Embryonic facial prominence (tissue), 1 donor: ENCODE data around the gene STAC2.
"Not testable (repeated sequence)": the region's sequence is repeated elsewhere in the genome, so short reads cannot be mapped to it uniquely, and the experiment has no call there.

Experiments
- DNase-seq: peaks from one replicate; pipeline ENCODE4 v3.0.0-alpha.2; 2016; ENCODE audit errors: extremely low spot score

STAC2 gene

DNA sequence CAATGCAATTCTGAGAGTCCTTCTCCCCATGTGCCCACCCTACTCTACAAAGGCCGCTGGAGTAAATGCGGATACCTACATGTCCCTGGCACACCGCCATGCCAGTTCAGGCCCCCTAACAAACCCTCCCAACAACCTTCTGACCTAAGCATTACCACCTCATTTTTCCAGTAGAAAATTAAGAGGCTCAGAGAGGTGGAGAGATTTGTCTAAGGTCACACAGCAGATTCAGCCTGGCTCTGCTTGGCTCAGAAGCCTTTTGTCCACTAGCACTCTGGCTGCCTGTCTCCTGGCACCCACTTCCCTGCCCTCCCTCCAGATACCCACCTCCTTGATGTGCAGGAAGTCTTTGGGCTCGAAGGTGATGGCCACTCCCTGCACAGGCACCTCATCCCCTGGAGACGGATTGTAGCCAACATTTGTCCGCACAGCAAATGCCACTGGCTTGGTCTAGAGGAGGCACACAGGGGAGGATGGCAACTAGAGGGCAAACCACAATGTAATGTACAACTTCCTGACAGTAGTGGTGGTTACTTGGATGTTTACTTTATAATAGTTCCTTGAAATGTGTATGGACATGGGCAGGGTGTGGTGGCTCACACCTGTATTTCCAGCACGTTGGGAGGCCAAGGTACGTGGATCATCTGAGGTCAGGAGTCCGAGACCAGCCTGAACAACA, 38.5 kb downstream of the STAC2 start:
- DNase-seq: no peak

DNA sequence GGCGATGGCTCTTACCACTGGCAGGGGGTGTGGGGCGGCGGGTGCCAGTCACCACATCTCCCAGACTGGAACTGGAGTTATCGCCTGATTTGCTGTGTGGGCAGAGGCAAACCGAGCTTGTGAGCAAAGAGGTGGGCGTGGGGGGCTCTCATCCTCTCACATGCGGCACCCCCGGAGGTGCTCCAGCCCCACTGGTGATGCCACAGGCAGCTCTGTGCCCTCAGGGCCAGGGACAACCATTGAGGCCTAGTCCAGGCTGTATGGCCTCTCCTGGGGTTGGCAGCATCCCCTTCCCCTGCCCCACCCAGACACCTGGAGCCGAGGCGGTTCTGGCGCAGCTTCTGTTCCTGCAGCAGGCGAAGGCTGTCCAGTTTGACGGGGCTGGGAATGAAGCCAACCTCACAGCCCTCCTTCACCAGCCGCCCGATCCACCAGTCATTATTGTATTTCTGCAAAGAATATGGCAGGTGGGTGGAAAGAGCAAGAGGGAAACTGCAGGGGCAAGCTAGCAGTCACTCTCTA, 39.2 kb downstream of the STAC2 start:
- DNase-seq: no peak

DNA sequence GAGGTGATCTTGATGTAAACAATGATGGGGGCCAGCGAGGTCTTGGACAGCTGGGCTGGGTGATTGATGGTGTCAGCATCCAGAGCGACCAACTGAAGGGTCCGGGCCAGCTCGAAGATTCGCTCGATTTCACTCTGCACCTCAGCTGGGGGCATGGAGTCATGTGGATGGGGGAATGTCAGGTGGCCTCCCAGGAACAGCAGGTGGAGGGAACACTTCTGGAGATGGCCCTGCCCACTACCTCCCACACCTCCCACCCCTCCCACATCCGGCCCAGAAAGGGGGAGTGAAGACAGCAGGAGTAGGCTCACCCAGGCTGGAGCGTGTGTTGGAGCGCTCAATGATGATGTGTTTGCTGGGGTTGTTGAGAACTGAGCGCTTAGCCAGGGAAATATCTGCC, 42.0 kb downstream of the STAC2 start:
- DNase-seq: no peak

DNA sequence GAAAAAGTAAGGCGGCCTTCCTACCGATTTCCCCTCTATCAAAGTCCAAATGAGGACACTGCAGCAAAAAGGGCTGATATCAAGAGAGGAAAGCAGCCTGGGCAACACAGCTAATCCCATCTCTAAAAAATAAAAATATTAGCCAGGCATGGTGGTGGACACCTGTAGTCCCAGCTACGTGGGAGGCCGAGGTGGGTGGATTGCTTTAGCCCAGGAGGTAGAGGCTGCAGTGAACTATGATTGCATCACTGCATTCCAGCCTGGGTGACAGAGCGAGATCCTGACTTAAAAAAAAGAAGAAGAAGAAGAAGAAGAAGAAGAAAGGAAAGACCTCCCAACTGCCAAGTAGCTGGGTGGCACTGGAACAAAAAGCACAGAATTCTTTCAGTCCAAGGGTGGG, 42.7 kb downstream of the STAC2 start:
- DNase-seq: no peak

DNA sequence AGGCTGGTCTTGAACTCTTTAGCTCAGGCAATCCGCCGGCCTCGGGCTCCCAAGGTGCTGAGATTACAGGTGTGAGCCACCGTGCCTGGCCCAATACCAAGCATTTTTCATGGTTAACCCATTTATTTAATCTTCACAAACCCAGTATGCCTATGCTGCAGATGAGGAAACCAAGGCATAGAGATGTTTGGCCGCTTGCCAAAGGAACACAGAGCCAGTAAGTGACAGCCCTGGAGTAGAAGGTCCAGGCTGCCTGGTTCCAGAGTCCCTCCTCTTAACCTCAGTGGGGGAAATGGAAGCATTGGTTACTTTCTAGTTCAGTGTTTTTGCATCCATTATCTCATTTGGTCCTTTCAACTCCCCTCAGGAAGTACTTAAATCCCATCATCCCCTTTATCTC, 44.4 kb downstream of the STAC2 start:
- no peak for DNase-seq

DNA sequence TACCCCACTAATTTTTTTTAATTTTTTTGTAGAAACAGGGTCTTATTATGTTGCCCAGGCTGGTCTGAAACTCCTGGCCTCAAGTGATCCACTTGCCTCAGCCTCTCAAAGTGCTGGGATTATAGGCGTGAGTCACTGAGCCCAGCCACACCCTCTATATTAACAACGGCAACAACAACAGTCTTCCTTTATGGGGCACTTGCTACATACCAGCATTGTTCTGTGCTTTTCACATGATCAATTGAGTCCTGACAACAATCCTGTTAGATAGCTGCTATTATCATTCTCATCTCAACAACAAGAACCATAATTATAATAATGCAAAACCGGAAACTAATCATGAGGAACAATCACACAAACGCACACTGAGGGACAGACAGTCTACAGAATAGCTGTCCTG, 47.2 kb downstream of the STAC2 start:
- no peak for DNase-seq

DNA sequence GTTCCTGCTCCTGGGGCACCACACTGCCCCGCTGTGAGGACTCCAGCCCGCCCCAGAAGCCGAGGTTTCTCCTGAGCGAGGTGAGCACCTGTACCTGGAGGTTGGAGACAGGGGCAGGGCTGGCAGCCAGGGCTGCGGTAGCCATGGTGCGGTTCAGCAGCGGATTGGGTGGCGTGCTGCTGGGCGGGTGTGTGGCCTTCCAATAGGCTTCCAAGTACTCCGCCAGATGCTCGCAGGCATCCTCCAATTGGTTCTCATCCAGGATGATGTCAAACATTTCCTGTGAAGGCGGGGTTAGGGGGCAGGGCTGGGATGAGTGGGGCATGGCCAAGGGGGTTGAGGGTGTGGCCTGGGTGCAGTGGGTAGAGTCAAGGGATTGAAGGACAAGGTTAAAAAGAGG, 48.5 kb downstream of the STAC2 start:
- no peak for DNase-seq

DNA sequence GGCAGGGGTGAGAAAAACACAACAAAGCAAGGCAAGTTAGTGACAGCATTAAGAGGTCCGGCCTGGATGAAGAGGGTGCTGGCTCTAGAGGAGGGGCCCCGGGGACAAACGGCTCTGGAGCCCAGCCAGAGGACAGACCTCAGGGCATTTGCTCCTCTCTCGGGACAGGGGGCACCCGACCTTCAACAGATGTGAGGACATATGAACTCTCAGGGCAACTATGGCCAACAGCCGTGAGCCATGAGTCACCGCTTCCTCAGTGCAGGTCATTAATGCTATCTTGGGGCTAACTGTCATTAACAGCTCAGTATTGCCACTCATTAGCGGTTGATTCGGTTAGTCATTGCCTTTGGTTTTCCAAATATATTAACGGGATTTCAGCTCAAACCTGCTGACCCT, 50.1 kb downstream of the STAC2 start:
- DNase-seq: no peak

DNA sequence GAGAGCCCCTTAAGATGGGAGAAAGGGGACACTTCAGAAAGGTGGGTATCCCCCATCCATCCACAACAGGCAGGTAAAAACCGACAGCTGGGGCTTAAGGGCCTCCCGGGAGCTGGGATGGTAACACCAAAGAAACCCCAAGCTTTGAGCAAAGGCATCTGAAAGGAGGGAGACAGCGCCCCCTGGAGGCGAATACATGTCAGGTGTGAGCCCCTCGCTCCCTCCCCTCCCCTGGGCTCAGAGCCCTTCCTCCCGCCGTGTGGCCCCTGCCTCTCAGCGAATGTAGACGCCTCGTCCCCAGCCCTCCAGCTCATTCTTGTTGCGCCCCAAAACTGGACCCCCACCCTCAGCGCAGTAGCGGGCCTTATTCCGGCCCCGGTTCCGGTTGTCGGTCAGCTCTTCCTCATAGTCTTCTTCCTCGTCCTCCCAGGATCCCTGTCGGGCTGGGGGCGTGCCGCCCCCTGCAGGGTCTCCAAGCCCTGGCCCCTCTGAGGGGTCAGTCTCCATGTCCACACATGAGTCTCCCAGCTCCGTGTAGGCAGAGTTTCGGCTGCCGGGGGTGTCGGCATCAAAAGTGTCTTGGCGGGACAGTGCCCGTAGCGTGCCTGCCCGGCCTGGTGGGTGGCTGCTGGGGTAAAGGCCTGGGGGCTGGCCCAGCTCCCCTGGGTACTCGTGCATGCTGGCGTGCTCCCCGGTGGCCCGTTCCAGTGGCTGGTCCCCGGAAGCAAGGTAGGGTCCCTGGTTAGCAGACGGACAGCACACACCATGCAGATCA, 50.6 kb downstream of the STAC2 start:
- no peak for DNase-seq

DNA sequence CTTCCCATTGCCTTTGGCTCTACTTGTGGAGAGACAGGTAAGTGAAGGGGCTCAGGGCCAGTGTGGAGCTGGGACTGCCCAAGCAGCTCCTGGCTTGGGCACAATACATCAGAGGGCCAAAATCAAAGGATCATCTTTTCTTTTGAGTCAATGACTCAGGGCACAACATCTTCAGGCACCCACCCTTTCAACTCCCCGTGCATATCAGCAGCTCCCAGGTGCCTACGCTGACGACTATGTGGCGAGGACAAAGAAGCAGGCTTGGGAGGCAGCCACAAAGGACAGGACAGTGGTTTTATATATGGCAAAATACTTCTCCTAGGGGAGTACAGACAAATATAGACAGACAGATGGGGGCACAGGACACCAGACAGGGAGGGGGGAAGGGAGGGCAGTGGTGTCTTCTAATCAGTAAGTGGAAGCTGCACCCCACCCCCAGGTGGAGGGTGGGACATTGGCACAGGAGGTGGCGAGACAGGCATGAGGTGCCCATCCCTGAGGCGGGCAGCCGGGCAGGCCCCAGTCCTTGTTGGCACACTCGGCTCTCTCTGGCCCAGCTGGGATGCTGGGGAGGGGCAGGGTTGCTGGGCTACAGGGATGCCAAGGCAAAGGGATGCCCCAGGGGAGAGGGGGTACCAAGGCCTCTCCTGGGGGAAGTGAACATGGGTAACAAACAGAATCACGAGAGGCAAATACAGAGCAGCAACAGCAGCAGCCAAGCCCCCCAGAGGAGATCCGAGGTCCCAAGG, 52.0 kb downstream of the STAC2 start:
- DNase-seq: no peak

DNA sequence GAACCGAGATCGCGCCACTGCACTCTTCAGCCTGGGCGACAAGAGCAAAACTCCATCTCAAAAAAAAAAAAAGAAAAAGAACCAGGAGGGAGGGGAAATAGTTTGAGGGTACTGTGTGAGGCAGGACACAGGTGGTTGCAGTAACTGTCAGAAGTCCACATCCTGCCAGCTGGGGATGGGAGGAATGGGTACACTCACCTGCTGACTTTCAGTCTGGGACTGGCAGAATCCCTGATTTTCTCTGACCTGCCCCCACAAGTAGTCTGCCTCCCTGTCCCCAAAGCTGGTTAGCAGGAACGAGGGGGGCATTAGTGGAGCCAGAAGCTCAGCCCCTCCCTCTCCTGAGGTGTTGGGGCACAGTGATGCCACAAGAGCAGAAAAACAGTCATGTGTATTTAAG, 52.7 kb downstream of the STAC2 start:
- no peak for DNase-seq

DNA sequence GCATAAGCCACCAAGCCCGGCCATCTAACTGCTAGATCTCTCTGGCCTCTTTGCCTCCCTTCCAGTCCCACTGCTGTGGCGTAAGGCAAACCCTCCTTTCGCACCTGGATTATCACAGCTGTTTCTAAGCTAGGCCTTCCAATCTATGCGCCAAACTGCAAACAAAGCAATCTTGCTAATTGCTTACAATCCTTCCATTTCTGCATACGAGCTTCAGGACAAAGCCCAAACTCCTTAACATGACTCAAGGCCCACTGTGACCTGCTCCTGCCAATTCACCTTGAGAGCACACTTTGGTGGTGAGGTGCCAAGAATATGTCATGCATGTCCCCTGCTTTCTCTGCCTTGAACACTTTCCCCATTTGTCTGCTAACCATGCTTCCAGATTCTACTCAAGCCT, 53.8 kb downstream of the STAC2 start:
- DNase-seq: no peak

DNA sequence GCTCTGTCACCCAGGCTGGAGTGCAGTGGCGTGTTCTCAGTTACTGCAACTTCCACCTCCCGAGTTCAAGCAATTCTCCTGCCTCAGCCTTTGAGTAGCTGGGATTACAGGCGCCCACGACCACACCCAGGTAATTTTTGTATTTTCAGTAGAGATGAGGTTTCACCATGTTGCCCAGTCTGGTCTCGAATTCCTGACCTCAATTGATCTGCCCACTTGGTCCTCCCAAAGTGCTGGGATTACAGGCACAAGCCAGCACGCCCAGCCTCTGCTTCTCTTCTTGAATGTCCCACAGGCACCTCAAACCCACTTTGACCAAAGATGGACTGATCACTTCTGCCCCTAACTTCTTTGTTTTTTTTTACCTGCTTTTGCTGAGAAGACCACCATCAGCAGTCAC, 55.2 kb downstream of the STAC2 start:
- DNase-seq: no peak

DNA sequence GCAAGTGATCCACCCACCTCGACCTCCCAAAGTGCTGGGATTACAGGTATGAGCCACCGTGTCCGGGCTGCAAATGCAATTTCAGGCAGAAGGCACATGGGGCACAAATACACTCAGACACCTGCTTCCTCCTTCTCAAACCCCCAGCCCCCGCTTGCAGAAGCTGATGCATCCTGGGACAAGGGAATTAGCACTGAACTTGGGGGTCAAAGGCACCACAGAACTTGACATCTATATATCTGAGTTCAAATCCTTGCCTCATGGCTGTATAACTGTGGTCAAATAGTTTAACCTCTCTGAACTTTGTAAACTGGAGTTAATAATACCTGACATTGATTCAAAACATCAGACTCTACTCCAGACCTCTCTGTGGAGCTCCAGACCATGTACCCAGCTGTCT, 55.6 kb downstream of the STAC2 start:
- DNase-seq: no peak

DNA sequence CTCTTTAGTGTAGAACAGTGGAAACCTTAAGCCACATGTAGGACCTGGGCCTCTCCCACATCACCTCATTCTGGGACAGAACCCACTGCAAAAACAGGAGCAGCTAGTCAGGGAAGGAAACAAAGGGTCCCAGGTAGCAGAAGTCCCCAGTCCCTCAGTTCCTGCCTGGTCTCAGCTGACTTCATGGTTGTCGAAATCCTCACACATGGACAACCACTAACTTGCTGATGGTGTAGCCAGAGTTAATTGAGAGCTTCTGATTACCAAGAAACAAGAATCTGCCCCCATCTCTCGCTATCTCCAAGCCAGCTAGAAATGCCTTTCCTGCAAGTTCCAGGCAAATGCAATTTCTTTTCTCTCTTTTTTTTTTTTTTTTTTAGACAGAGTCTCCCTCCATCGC, 56.2 kb downstream of the STAC2 start:
- DNase-seq: no peak

DNA sequence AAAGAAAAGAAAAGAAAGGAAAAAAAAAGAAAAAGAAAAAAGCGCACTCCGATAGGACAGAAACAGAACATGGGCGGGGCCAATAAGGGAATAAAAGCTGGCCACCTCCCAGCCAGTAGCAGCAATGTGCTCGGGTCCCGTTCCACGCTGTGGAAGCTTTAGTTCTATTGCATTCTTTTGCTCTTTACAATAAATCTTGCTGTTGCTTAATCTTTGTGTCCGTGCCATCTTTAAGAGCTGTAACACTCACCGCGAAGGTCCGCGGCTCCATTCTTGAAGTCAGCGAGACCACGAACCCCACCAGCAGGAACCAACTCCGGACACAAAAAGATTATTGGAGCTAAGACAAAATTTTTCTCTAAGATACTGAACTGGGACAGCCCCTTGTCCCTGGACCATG, 56.6 kb downstream of the STAC2 start:
- no peak for DNase-seq

DNA sequence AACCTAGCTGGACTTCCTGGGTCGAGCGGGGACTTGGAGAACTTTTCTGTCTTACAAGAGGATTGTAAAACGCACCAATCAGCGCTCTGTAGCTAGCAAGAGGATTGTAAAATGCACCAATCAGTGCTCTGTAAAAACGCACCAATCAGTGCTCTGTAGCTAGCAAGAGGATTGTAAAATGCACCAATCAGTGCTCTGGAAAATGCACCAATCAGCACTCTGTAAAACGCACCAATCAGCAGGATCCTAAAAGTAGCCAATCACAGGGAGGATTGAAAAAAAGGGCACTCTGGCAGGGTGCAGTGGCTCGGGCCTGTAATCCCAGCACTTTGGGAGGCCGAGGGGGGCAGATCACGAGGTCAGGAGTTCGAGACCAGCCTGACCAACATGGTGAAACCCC, 57.2 kb downstream of the STAC2 start:
- DNase-seq: not testable (repeated sequence)

DNA sequence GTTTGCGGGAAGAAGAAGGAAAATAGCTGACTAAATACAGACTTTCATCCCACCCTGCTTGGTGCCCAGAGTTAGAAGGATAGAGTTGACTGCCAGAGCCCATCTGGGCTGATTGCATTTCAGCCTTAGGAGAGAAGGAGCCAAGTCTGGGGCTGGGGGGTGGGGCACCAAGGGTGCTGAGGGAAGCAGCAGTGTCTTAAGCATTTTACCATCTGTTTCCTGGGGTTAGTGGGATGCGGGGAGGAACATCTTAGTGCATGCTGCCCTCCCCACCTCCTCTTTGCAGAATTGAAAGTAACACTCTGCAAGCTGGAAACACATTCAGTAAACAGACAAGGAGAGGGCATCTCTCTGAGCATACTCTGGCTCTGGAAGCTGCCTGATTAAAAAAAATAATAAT, 58.3 kb downstream of the STAC2 start:
- DNase-seq: no peak

DNA sequence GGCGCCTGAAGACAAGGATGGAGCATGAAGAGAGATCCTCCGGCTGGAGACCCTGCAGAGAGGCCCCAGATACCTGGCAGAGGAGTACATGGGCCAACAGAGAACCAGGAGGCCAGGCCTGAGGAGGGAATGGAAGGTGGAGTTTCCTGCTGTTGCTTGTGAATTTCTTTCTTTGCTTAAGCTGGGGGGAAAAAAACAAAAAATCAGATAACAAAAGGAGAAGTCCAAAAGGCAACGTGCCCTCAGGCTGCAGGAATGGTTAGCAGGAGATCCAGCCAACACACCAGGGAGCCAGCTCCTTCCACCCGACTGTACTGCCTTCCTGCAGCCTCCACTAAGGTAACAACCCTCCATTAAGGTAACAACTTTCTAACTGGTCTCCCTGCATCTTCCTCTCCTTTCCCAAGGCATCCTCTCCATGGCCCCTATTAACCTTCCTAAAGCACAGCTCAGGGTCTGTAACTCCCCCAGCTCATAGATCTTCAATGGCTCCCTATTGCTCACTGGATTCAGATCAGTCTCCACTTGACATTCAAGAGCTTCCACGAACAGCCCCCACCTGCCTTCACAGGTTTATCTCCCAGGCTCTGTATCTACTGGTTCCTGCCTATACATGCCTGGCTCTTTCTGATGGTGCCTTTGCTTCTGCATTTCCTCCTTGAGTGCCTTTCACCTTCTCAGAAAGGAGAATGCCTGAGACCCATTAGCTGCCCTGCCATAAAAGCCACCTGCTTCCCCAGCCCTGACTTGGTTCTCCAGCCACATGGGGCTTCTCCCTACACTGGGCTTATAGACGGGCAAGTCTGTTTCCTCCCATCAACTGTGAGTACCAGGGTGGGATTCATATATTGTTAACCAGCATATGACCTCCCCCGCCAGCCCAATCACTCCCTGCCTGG, 59.1 kb downstream of the STAC2 start:
- DNase-seq: no peak

DNA sequence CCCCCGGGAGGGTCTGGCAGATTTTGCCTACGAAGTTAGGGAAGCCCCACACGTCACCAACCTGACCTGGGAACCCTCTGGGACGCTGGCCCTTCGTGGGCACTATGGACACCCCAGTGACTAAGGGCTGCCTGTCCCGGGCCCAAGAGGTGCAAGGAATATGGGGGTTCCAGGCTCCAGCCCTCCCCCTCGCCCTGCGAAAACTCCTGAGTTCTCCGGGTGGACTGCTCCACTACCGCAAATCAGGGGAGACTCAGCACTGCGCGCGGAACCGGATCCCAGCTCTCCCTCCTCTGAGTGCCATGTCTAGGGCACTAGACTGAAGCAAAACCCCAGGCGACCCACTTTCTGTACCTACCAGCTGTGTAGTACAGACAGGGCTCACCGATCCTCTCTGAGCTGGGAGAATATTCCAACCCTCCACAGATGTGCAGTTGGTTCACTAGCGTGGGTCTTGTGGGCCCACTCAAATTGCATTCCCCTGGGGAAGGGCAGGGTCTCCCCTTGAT, 59.9 kb downstream of the STAC2 start, which contains the start of gene ARL5C:
Gene ARL5C, minus strand, starts transcription at position 321 of the 509 bp plus-strand sequence. CDS start 401 bp downstream, outside the sequence.
- DNase-seq: no peak

DNA sequence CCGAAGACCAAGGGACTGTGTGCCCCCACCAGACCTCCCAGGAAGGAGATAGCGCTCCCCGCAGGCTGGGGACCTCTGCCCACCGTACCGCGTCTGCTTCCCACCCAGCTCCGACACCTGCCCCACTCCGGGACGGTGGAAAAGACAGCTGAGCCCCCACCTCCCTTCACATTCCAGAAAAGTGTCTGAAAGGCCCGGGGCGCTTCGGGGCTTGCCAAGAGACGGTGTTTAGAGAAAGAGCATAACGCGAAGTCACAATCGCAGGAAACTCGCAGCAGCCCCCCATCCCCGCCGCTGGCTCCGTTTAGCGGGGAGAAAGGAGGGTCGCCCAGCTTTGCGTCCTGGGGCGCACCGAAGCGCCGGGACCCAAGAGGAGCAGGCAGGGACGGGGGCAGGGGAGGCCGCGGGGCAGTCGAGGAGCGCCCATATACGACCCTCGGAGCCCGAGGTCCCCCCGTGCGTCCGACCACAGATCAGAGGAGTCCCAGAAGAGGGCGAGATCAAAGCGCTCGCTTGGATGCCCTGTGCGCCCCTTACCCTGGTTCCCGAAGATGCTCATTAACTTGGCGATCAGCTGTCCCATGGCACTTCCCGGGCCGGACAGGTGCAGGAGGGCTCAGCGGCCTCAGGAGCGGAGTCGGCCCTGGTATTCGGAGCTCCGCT, 60.4 kb downstream of the STAC2 start:
- DNase-seq: no peak
